A549 (cell line): Measurements from ENCODE around the gene BHLHA15. TPM values are rescaled to one million over a fixed set of nuclear protein-coding genes. Genes with fewer than 3 reads are reported as not detected.

Experiments used
- ATAC-seq, 2 experiments: fragments of 200-7000 bp in 1 of 2; fragments of >200 bp in 1 of 2; cut with Nextera tagmentation in 1 of 2; cut with Tn5 transposase in 1 of 2; 3 replicates each; pipeline versions ENCODE4 v1.8.0 to v1.9.1; 2018 to 2020; ENCODE audit warnings: mild to moderate bottlenecking in 1 of 2, moderate library complexity in 1 of 2
- CTCF ChIA-PET: fragments of 300-600 bp; sonication (Branson Sonifier 250); formaldehyde crosslinking; extraction: SDS; loops from one replicate; lab custom pipeline; 2021; ENCODE audit warnings: antibody characterized with exemption, inconsistent platforms; lab: Yijun Ruan, JAX
- POLR2A ChIA-PET: fragments of 350-600 bp; formaldehyde crosslinking; extraction: SDS; loops from one replicate; lab custom pipeline; 2021; ENCODE audit warnings: antibody characterized with exemption, inconsistent platforms; lab: Yijun Ruan, JAX
- DNase-seq, 2 experiments: peaks; one replicate each; pipeline versions ENCODE4 v3.0.0 to v3.0.0-alpha.2; 2011 to 2016; ENCODE audit warnings: low read depth in 1 of 2, low spot score in 1 of 2
- FAIRE-seq: peaks from 2 replicates; lab custom pipeline; 2011; peaks lifted over from hg19 to GRCh38; lab: Jason Lieb, UNC
- H3K27ac ChIP-seq, 2 experiments: fragments of >200 bp; sonication (Bioruptor Twin); formaldehyde crosslinking; 3 replicates each; pipeline ENCODE4 v1.5.1; 2016 to 2017
- H3K4me1 ChIP-seq: fragments of >200 bp; sonication (Bioruptor Twin); formaldehyde crosslinking; 3 replicates; pipeline ENCODE4 v1.6.1; 2016
- H3K4me2 ChIP-seq: fragments of >200 bp; sonication (Bioruptor Twin); formaldehyde crosslinking; 3 replicates; pipeline ENCODE4 v1.6.1; 2016
- H3K4me3 ChIP-seq: fragments of >200 bp; sonication (Bioruptor Twin); formaldehyde crosslinking; 3 replicates; pipeline ENCODE4 v1.5.1; 2016
- H3K9me3 ChIP-seq: fragments of >200 bp; sonication (Bioruptor Twin); formaldehyde crosslinking; 3 replicates; pipeline ENCODE4 v1.6.1; 2016
- ATOH8 ChIP-seq: fragments of 250-450 bp; sonication (Bioruptor Pico); IDR thresholded peaks from 2 replicates; pipeline ENCODE4 v1.5.0; 2020; ENCODE audit warnings: low read depth, mild to moderate bottlenecking, moderate library complexity
- CBX2 ChIP-seq: fragments of 200-600 bp; sonication (generic); IDR thresholded peaks from 2 replicates; pipeline ENCODE4 v1.6.1; 2016; ENCODE audit warnings: low read depth, mild to moderate bottlenecking, borderline replicate concordance
- CBX8 ChIP-seq: fragments of 200-600 bp; sonication (generic); IDR thresholded peaks from 2 replicates; pipeline ENCODE4 v1.6.1; 2016
- CEBPB ChIP-seq, 2 experiments: fragments of >200 bp in 1 of 2; sonication (Bioruptor Twin) in 1 of 2; formaldehyde crosslinking in 1 of 2; IDR thresholded peaks; 2 replicates each; pipeline ENCODE4 v1.6.1; 2012 to 2016
- EHF ChIP-seq: fragments of 250-450 bp; sonication (Bioruptor Pico); IDR thresholded peaks from 2 replicates; pipeline ENCODE4 v1.5.0; 2020; ENCODE audit warnings: mild to moderate bottlenecking
- EP300 ChIP-seq, 2 experiments: fragments of >200 bp; sonication (Bioruptor Twin); formaldehyde crosslinking; IDR thresholded peaks; 2 replicates in 1 of 2; 3 replicates in 1 of 2; pipeline ENCODE4 v1.6.1; 2016 to 2017
- FOXS1 ChIP-seq: fragments of 250-450 bp; sonication (Bioruptor Pico); IDR thresholded peaks from 2 replicates; pipeline ENCODE4 v1.5.0; 2020; ENCODE audit warnings: mild to moderate bottlenecking, moderate library complexity
- GATA3 ChIP-seq: IDR thresholded peaks from 2 replicates; pipeline ENCODE4 v1.6.1; 2012; ENCODE audit warnings: borderline replicate concordance
- HEYL ChIP-seq: fragments of 250-450 bp; sonication (Bioruptor Pico); IDR thresholded peaks from 2 replicates; pipeline ENCODE4 v1.8.0; 2021; ENCODE audit warnings: mild to moderate bottlenecking, moderate library complexity
- HOXB5 ChIP-seq: fragments of 250-450 bp; sonication (Bioruptor Pico); IDR thresholded peaks from 2 replicates; pipeline ENCODE4 v1.5.0; 2020; ENCODE audit warnings: mild to moderate bottlenecking, moderate library complexity
- JUNB ChIP-seq: fragments of >200 bp; sonication (Bioruptor Twin); formaldehyde crosslinking; IDR thresholded peaks from 2 replicates; pipeline ENCODE4 v1.6.1; 2016
- MAFK ChIP-seq: fragments of 450-650 bp; IDR thresholded peaks from 2 replicates; pipeline ENCODE4 v1.6.1; 2014; ENCODE audit not compliant: partially characterized antibody
- MAX ChIP-seq: IDR thresholded peaks from 2 replicates; pipeline ENCODE4 v1.6.1; 2012
- MYC ChIP-seq: IDR thresholded peaks from 2 replicates; pipeline ENCODE4 v1.6.1; 2012; ENCODE audit warnings: mild to moderate bottlenecking, inconsistent platforms, low read length, improper control_type of control experiment, borderline replicate concordance
- NFE2L2 ChIP-seq: fragments of 150-350 bp; conservative IDR thresholded peaks from 2 replicates; pipeline ENCODE4 v1.6.1; 2014; ENCODE audit warnings: low read length
- NR3C1 ChIP-seq: fragments of >200 bp; sonication (Bioruptor Twin); formaldehyde crosslinking; IDR thresholded peaks from 3 replicates; pipeline ENCODE4 v1.6.1; 2017
- PHF8 ChIP-seq: fragments of 200-600 bp; sonication (generic); IDR thresholded peaks from 2 replicates; pipeline ENCODE4 v1.6.1; 2016; ENCODE audit warnings: low read depth, mild to moderate bottlenecking, antibody characterized with exemption, moderate library complexity, borderline replicate concordance
- POLR2A ChIP-seq: IDR thresholded peaks from 2 replicates; pipeline ENCODE4 v1.6.1; 2012; ENCODE audit warnings: mild to moderate bottlenecking, low read length
- RCOR1 ChIP-seq: fragments of 150-350 bp; IDR thresholded peaks from 2 replicates; pipeline ENCODE4 v1.6.1; 2014; ENCODE audit warnings: antibody characterized with exemption, low read length, low read depth
- TFCP2L1 ChIP-seq: fragments of 250-450 bp; sonication (Bioruptor Pico); IDR thresholded peaks from 2 replicates; pipeline ENCODE4 v1.5.0; 2021; ENCODE audit warnings: mild to moderate bottlenecking
- TP53 ChIP-seq: fragments of 250-450 bp; sonication (Bioruptor Pico); IDR thresholded peaks from 2 replicates; pipeline ENCODE4 v1.5.0; 2021; ENCODE audit warnings: mild to moderate bottlenecking, moderate library complexity
- USF2 ChIP-seq: fragments of 450-650 bp; IDR thresholded peaks from 2 replicates; pipeline ENCODE4 v1.6.1; 2014; ENCODE audit warnings: antibody characterized with exemption
- ZFP36 ChIP-seq: fragments of 450-650 bp; IDR thresholded peaks from 2 replicates; pipeline ENCODE4 v1.6.1; 2014; ENCODE audit warnings: borderline replicate concordance; ENCODE audit not compliant: partially characterized antibody
- ZSCAN20 ChIP-seq: fragments of 250-450 bp; sonication (Bioruptor Pico); IDR thresholded peaks from 2 replicates; pipeline ENCODE4 v1.8.0; 2022; ENCODE audit warnings: mild to moderate bottlenecking, moderate library complexity
- WGBS: methylation state at CpG from one replicate; pipeline ENCODE4 v1.1.6; 2017; ENCODE audit errors: missing lambda C conversion rate; 5-methylcytosine and 5-hydroxymethylcytosine counted together
- polyA plus RNA-seq, 4 experiments: library from polyadenylated mRNA; depleted of rRNA in 3 of 4; stranded (reverse); fragments of >200 nt; fragmentation: RNase III in 1 of 4; extraction: RNeasy Plus Mini Kit Qiagen cat#74134 plus additional on column Dnase treatment in 1 of 4; gene quantifications; 2 replicates in 3 of 4; 3 replicates in 1 of 4; pipeline ENCODE4 v1.2.3, GENCODE V29; 2011 to 2017
- TF ChIP-seq, protein P1 (sequence below): fragments of >200 bp; sonication (Bioruptor Twin); formaldehyde crosslinking; IDR thresholded peaks from 3 replicates; pipeline ENCODE4 v1.5.1; 2016
- TF ChIP-seq, protein P2 (sequence below): fragments of >200 bp; sonication (Bioruptor Twin); formaldehyde crosslinking; IDR thresholded peaks from 2 replicates; pipeline ENCODE4 v1.6.1; 2016
- TF ChIP-seq, protein P3 (sequence below): fragments of >200 bp; sonication (Bioruptor Twin); formaldehyde crosslinking; IDR thresholded peaks from 3 replicates; pipeline ENCODE4 v1.6.1; 2016

The BHLHA15 gene
- polyA plus RNA-seq, 2 of the 4 experiments (the other 2 are of a cell fraction) = 0.23 to 0.30 TPM

GRCh38 chr7:98233219-98234070 is 22.2 kb downstream of the BHLHA15 start:
- Histone ChIP-seq H3K9me3 (no peaks in the 10 kb centered on the region), H3K4me2 (no peak overlapping the region), H3K4me1 (no peaks in the 10 kb centered on the region), H3K4me3 (no peak overlapping the region), H3K27ac (no peak overlapping the region)
- ChIA-PET CTCF (interaction anchor here (1.0 to 1.1 kb wide), 2 partner anchors 210 to 212 kb away, joined by 3 to 5 read pairs; no protein-coding TSS in a partner anchor), POLR2A (interaction anchor here (1.3 kb wide), 1 partner anchor 33 kb away, joined by 3 read pairs; no protein-coding TSS in a partner anchor)
- ATAC-seq (no peak), FAIRE-seq (no peak), DNase-seq (no peak)
- TF ChIP-seq NR3C1 = no peak
- no peak for TF ChIP-seq JUNB
- TF ChIP-seq PHF8 = no peak
- no peak for TF ChIP-seq TP53 (CRISPR knock-in tag)
- no peak for TF ChIP-seq HOXB5 (CRISPR knock-in tag)
- no peak for TF ChIP-seq GATA3
- no peak for TF ChIP-seq FOXS1 (CRISPR knock-in tag)
- TF ChIP-seq HEYL (CRISPR knock-in tag) = no peak
- no peak for TF ChIP-seq NFE2L2
- 81% methylated on average over 11 of the region's 32 CpGs for WGBS

DNA sequence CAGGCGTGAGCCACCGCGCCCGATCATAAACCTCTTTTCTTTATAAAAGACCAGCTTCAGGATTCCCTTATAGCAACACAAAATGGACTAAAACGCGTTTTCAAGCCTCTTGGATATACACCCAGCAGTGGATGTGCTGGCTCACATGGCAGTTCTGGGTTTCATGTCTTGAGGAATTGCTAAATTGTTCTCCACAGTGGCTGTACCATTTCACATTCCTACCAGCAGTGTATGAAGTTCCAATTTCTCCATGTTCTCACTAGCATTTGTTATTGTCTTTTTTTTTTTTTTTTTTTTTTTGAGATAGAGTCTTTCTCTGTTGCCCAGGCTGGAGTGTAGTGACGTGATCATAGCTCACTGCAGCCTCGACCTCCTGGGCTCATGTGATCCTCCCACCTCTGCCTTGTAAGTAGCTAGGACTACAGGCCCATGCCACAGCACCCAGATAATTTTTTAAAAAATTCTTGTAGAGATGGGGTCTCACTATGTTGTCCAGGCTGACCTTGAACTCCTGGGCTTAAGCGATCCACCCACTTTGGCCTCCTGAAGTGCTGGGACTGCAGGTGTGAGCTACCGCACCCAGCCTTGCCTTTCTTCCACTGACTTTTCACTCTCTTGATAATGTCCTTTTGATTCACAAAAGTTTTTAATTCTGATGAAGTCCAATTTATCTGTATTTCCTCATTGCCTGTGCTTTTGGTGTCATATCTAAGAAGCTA is 23.3 kb downstream of the BHLHA15 start:
- no peak for DNase-seq
- no peak overlapping the region for H3K4me3 ChIP-seq
- H3K4me1 ChIP-seq = no peaks in the 10 kb centered on the region
- FAIRE-seq = no peak
- no peak overlapping the region for H3K4me2 ChIP-seq
- ATAC-seq = peak in 1 of 2 experiments; percentile 31; a peak in 2 of 6 replicates
- 91% methylated on average over 10 of the region's 10 CpGs for WGBS
- H3K27ac ChIP-seq = no peak overlapping the region
- no peak for TF ChIP-seq CBX2
- TF ChIP-seq POLR2A = no peak
- TF ChIP-seq, protein P1, sequence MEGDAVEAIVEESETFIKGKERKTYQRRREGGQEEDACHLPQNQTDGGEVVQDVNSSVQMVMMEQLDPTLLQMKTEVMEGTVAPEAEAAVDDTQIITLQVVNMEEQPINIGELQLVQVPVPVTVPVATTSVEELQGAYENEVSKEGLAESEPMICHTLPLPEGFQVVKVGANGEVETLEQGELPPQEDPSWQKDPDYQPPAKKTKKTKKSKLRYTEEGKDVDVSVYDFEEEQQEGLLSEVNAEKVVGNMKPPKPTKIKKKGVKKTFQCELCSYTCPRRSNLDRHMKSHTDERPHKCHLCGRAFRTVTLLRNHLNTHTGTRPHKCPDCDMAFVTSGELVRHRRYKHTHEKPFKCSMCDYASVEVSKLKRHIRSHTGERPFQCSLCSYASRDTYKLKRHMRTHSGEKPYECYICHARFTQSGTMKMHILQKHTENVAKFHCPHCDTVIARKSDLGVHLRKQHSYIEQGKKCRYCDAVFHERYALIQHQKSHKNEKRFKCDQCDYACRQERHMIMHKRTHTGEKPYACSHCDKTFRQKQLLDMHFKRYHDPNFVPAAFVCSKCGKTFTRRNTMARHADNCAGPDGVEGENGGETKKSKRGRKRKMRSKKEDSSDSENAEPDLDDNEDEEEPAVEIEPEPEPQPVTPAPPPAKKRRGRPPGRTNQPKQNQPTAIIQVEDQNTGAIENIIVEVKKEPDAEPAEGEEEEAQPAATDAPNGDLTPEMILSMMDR = no peak
- no peak for TF ChIP-seq MAX
- TF ChIP-seq EP300 (IDR thresholded peaks at IDR 0.05) = no peak
- TF ChIP-seq MYC = no peak
- TF ChIP-seq, protein P2, sequence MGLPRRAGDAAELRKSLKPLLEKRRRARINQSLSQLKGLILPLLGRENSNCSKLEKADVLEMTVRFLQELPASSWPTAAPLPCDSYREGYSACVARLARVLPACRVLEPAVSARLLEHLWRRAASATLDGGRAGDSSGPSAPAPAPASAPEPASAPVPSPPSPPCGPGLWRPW = no peak
- no peak for TF ChIP-seq CEBPB (IDR thresholded peaks at IDR 0.05)
- TF ChIP-seq TFCP2L1 (CRISPR knock-in tag) = no peak
- CTCF ChIA-PET = interaction anchor here (0.6 to 1.5 kb wide), 4 partner anchors 20 to 213 kb away, joined by 3 to 5 read pairs (median 3); no protein-coding TSS in a partner anchor
- POLR2A ChIA-PET = interaction anchor here (1.3 kb wide), 1 partner anchor 32 kb away, joined by 3 read pairs; no protein-coding TSS in a partner anchor
- no peaks in the 10 kb centered on the region for H3K9me3 ChIP-seq

DNA sequence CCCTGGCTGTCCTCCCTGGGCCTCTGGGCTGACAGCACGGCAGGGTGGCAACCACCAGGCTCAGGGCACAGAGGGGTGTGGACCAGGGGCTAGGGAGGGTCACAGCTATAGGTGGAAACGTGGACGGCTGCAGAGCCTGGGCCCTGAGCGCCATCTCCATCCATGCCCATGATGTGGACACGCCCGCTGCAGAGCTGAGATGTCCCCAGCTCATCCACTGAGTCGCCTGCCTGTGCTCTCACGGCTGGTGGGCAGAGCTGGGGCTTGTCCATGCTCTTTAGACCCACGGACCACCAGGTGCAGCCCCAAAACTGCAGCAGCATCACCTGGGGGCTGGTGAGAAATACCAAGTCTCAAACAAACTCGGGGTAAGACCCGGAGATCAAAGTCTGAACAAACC is 24.7 kb downstream of the BHLHA15 start:
- ATAC-seq = no peak
- TF ChIP-seq EP300 (IDR thresholded peaks at IDR 0.05) = no peak
- no peak for TF ChIP-seq EHF (CRISPR knock-in tag)
- TF ChIP-seq ZFP36 = no peak
- no peak for TF ChIP-seq RCOR1
- no peak for TF ChIP-seq MAFK
- TF ChIP-seq, protein P3, sequence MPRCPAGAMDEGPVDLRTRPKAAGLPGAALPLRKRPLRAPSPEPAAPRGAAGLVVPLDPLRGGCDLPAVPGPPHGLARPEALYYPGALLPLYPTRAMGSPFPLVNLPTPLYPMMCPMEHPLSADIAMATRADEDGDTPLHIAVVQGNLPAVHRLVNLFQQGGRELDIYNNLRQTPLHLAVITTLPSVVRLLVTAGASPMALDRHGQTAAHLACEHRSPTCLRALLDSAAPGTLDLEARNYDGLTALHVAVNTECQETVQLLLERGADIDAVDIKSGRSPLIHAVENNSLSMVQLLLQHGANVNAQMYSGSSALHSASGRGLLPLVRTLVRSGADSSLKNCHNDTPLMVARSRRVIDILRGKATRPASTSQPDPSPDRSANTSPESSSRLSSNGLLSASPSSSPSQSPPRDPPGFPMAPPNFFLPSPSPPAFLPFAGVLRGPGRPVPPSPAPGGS = no peak
- no peak for TF ChIP-seq CEBPB (IDR thresholded peaks at IDR 0.05)
- no peak for TF ChIP-seq MYC
- TF ChIP-seq CBX2 = no peak
- TF ChIP-seq ATOH8 (CRISPR knock-in tag) = no peak
- no peak for TF ChIP-seq CBX8
- TF ChIP-seq USF2 = no peak
- TF ChIP-seq ZSCAN20 (CRISPR knock-in tag) = no peak

More for the DNA sequence above, 24.7 kb downstream of the BHLHA15 start:
- no peak overlapping the region for H3K27ac ChIP-seq
- H3K4me3 ChIP-seq = no peak overlapping the region
- ChIA-PET CTCF (interaction anchor here (1.0 to 1.5 kb wide), 2 partner anchors 68 to 214 kb away, joined by 3 to 5 read pairs; no protein-coding TSS in a partner anchor), POLR2A (no interaction called here)
- DNase-seq (no peak), FAIRE-seq (no peak)
- H3K4me1 ChIP-seq = no peaks in the 10 kb centered on the region
- no peak overlapping the region for H3K4me2 ChIP-seq
- no peaks in the 10 kb centered on the region for H3K9me3 ChIP-seq
- WGBS = 81% methylated on average over 11 of the region's 11 CpGs
